Measurements from ENCODE around the gene NAA80. TPM values are rescaled to one million over a fixed set of nuclear protein-coding genes. Genes with fewer than 3 reads are reported as not detected.
"Not testable (repeated sequence)": the region's sequence is repeated elsewhere in the genome, so short reads cannot be mapped to it uniquely, and the experiment has no call there.

The NAA80 gene
- total RNA-seq, 2 donors from 2014 or later: 35.3 to 42.9 TPM

DNA sequence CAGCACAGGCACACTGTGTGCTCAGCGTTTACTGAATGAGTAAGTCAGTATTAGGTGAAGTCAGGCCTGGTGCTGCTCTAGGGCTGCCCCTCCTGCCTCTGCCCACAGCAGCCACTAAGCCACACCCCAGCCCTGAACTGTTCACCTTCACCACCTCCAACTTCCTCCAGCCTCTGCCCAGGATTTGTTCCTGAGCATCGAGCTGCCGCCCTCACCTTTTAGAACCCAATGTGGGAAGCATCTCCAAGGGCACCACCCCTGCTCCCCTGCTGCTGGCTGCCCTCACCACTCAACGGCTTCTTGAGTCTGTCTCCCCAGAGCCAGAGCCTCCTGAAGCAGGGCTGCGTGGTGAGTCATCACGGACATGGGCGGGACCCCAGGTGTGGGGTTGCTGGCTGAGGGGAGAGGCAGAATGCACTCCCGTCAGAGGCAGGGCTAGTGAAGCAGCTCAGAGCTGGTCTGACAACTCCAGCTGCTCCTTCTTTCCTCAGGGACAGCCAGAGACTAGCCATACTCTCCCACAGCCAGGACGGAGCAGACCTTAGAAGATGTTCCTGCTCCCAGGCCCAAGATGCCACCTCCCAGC, 17.5 kb upstream of the NAA80 start:
- no peaks in the 10 kb centered on the region for H3K9me3 ChIP-seq (ENCODE audit: control insufficient read depth, low read length, poor library complexity, severe bottlenecking)
- DNase-seq (peak; percentile 54 to 71 (median 63)), ATAC-seq (peak; percentile 78)
- Mint-ChIP-seq H3K4me1 (peaks cover 32% of the 10 kb centered on the region), H3K36me3 (ENCODE audit: low read depth) (no peaks in the 10 kb centered on the region), H3K27ac (peak overlapping the region; percentile 99), H3K27me3 (no peaks in the 10 kb centered on the region), H3K4me3 (peak overlapping the region; percentile 93)

GRCh38 chr3:50314816-50315215, 15.6 kb upstream of the NAA80 start:
- ATAC-seq (no peak), DNase-seq (no peak)
- H3K4me3 Mint-ChIP-seq: no peak overlapping the region
- no peaks in the 10 kb centered on the region for H3K9me3 ChIP-seq (ENCODE audit: control insufficient read depth, low read length, poor library complexity, severe bottlenecking)
- no peaks in the 10 kb centered on the region for H3K27me3 Mint-ChIP-seq
- H3K4me1 Mint-ChIP-seq: peaks cover 22% of the 10 kb centered on the region
- H3K27ac Mint-ChIP-seq: no peak overlapping the region
- no peaks in the 10 kb centered on the region for H3K36me3 Mint-ChIP-seq (ENCODE audit: low read depth)

- no peak overlapping the region for H3K4me3 Mint-ChIP-seq
- H3K36me3 Mint-ChIP-seq (ENCODE audit: low read depth): no peaks in the 10 kb centered on the region
- no peaks in the 10 kb centered on the region for H3K9me3 ChIP-seq (ENCODE audit: control insufficient read depth, low read length, poor library complexity, severe bottlenecking)
- no peak for DNase-seq
- H3K27me3 Mint-ChIP-seq: no peaks in the 10 kb centered on the region
- ATAC-seq: no peak
- no peak overlapping the region for H3K27ac Mint-ChIP-seq
- H3K4me1 Mint-ChIP-seq: peaks cover 19% of the 10 kb centered on the region
Measured at GRCh38 chr3:50314342-50314741, 15.1 kb upstream of the NAA80 start.

GRCh38 chr3:50312041-50312440, 12.8 kb upstream of the NAA80 start:
- not testable (repeated sequence) for H3K27me3 Mint-ChIP-seq; H3K9me3 ChIP-seq (ENCODE audit: control insufficient read depth, low read length, poor library complexity, severe bottlenecking); ATAC-seq; H3K4me3 Mint-ChIP-seq; H3K27ac Mint-ChIP-seq; H3K36me3 Mint-ChIP-seq (ENCODE audit: low read depth); DNase-seq
- H3K4me1 Mint-ChIP-seq: peaks cover 13% of the 10 kb centered on the region

GRCh38 chr3:50304601-50305000, 5.4 kb upstream of the NAA80 start:
- ATAC-seq: no peak
- H3K27ac Mint-ChIP-seq: no peak overlapping the region
- no peaks in the 10 kb centered on the region for H3K9me3 ChIP-seq (ENCODE audit: control insufficient read depth, low read length, poor library complexity, severe bottlenecking)
- no peak overlapping the region for H3K4me3 Mint-ChIP-seq
- peaks cover 11% of the 10 kb centered on the region for H3K4me1 Mint-ChIP-seq
- H3K27me3 Mint-ChIP-seq: no peaks in the 10 kb centered on the region
- no peaks in the 10 kb centered on the region for H3K36me3 Mint-ChIP-seq (ENCODE audit: low read depth)
- DNase-seq: no peak

DNA sequence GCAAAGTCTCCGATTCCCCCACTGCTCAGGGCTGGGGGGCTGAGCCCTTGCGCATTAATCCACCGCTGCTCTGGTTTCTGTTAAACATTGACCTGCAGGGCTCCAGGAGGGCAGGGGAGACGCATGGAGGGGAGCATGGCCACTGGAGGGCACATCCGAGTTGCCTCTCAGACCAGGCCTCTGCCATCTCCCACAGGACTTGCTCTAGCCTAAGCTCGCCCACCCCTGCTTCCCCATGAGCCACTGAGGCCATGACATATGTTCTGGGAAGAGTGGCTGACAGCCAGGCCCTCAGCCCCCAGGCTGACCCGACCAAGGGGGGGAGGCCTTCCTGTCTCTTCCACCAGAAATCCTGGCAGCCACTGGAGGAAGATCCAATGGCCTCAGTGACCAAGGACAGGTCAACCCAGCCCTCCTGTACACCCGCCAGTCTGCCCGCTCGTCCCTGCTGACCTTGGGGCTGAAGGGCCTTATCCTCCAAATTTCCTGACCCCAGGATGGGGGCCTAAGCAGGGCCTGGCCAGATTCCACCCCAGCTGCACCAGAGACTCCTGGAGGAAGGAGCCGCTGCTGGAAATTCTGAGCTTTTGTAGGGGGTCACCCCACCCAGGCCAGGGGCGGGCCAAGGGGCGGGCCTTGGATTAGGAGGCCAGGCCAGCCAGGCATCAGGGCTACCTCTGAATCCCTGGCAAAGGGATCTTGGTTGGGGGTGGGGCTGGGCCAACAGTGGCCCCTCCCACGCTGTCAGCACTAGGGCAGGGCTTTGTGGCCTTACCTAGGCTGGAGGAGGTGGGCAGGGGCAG, 4.0 kb upstream of the NAA80 start, which contains the start of gene HYAL1:
Gene HYAL1, minus strand, starts transcription at position 562 of the 803 bp plus-strand sequence. CDS start 618 bp downstream, outside the sequence.
- Mint-ChIP-seq H3K27me3 (no peaks in the 10 kb centered on the region), H3K4me1 (peaks cover 19% of the 10 kb centered on the region), H3K4me3 (no peak within 1 kb of the TSS), H3K36me3 (ENCODE audit: low read depth) (no peaks in the 10 kb centered on the region), H3K27ac (peak within 1 kb of the TSS; percentile 41)
- no peaks in the 10 kb centered on the region for H3K9me3 ChIP-seq (ENCODE audit: control insufficient read depth, low read length, poor library complexity, severe bottlenecking)
- DNase-seq (peak in 1 of 3 donors; percentile 4), ATAC-seq (no peak)

DNA sequence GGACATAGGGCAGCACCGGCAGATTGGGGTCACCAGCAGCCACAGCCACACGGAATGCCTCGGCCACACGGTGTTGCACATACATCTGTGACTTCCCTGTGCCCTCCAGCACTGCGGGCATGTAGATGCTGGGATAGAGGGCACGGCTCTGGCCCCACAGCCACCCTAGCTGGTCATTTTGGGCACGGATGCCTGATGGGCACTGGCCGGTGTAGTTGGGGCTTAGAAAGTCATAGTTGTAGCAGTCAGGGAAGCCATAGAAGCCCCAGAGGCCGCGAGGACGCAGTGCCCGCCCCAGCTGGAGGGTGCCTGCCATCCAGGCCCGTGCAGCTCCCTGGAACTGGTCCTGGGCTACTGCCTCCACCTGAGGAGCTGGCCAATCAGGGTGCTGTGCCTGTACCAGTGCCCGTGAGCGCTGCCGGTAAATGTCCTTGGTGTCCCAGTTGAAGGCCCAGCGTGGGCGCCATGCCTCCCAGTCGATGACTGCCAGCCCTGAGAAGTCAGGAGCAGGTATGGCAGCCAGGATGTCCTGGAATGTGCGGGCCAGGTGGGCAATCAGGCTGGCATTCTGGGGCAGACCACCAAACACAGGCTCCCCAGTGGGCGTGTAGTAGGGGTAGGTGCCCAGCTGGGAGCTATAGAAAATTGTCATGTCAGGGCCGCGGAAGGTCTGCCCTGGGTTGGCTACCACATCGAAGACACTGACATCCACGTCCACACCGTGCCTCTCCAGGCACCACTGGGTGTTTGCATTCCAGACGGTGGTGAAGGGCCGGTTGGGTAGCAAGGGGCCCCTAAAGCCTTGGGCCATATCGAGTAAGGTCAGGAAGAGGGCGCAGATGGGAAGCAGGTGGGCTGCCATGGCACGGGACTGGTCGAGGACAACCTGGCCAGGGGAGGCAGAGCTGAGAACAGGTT, 3.1 kb upstream of the NAA80 start:
- no peak for ATAC-seq
- no peaks in the 10 kb centered on the region for H3K36me3 Mint-ChIP-seq (ENCODE audit: low read depth)
- peak overlapping the region; percentile 41 for H3K27ac Mint-ChIP-seq
- no peak for DNase-seq
- H3K27me3 Mint-ChIP-seq: no peaks in the 10 kb centered on the region
- no peak overlapping the region for H3K4me3 Mint-ChIP-seq
- peaks cover 22% of the 10 kb centered on the region for H3K4me1 Mint-ChIP-seq
- H3K9me3 ChIP-seq (ENCODE audit: control insufficient read depth, low read length, poor library complexity, severe bottlenecking): no peaks in the 10 kb centered on the region

- peaks cover 22% of the 10 kb centered on the region for H3K4me1 Mint-ChIP-seq
- peak overlapping the region; percentile 96 for H3K4me3 Mint-ChIP-seq
- DNase-seq (no peak), ATAC-seq (no peak)
- H3K36me3 Mint-ChIP-seq (ENCODE audit: low read depth): no peaks in the 10 kb centered on the region
- peak overlapping the region; percentile 97 for H3K27ac Mint-ChIP-seq
- no peaks in the 10 kb centered on the region for H3K9me3 ChIP-seq (ENCODE audit: control insufficient read depth, low read length, poor library complexity, severe bottlenecking)
- no peaks in the 10 kb centered on the region for H3K27me3 Mint-ChIP-seq
Measured at GRCh38 chr3:50300681-50301254, 1.6 kb upstream of the NAA80 start.

DNA sequence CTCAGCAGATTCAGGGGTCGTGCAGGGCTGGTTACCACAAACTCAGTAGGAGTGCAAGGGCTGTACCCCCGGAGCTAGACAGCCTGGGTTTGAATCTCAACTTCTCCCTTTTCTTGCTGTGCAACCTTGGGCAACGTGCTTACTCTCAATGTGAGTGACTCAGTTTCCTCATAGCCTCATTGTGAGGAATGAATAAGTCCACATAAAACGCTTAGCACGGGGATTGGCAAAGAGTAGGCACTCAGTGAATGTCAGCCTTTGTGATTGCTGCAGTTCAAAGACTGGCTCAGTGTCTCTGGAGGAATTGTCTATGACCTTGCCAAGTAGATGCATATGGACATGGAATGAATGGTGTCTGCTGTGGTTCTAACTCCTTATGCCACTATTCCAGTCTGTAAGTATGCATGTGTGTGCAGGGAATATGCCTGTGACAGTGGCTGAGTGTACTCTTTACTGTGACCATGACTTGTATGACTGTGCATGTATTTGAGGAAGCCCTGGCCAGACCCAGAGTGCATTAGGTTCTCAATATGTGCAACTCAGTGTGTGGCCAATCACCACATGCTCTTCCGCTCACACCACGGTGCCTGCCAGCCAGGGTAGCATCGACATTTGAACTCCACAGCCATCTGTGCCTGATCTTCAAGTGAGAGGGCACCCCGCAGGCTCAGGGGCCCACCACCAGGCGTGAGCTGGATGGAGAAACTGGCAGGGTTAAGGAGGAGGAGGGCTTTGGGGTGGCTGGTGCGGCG, 900 bp upstream of the NAA80 start:
- DNase-seq (no peak), ATAC-seq (no peak)
- no peaks in the 10 kb centered on the region for H3K9me3 ChIP-seq (ENCODE audit: control insufficient read depth, low read length, poor library complexity, severe bottlenecking)
- Mint-ChIP-seq H3K4me3 (peak overlapping the region; percentile 96), H3K36me3 (ENCODE audit: low read depth) (no peaks in the 10 kb centered on the region), H3K27ac (peak overlapping the region; percentile 97), H3K27me3 (no peaks in the 10 kb centered on the region), H3K4me1 (peaks cover 22% of the 10 kb centered on the region)

DNA sequence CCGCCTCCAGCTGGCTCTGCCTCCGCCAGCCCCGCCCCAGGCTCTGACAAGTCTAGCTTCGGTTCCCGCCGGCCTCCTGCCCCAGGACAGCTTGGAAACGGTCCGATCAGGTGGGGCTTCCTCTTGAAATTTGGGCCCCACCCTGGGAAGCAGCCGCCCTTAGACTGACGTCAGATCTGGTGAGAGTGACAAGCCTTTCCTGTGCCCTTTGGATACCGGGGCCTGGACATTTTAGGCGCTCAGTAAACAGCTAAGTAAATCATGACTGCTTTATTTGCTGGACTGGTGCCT, 378 bp upstream of the NAA80 start:
- no peak for DNase-seq
- H3K36me3 Mint-ChIP-seq (ENCODE audit: low read depth): no peaks in the 10 kb centered on the region
- H3K27me3 Mint-ChIP-seq: no peaks in the 10 kb centered on the region
- peak overlapping the region; percentile 96 for H3K4me3 Mint-ChIP-seq
- peaks cover 22% of the 10 kb centered on the region for H3K4me1 Mint-ChIP-seq
- no peaks in the 10 kb centered on the region for H3K9me3 ChIP-seq (ENCODE audit: control insufficient read depth, low read length, poor library complexity, severe bottlenecking)
- peak overlapping the region; percentile 97 for H3K27ac Mint-ChIP-seq
- ATAC-seq: no peak

GRCh38 chr3:50297896-50298725, 1.1 kb downstream of the NAA80 start:
- Mint-ChIP-seq H3K27ac (peak overlapping the region; percentile 97), H3K4me3 (peak overlapping the region; percentile 96), H3K4me1 (peaks cover 22% of the 10 kb centered on the region), H3K27me3 (no peaks in the 10 kb centered on the region), H3K36me3 (ENCODE audit: low read depth) (no peaks in the 10 kb centered on the region)
- DNase-seq (no peak), ATAC-seq (no peak)
- H3K9me3 ChIP-seq (ENCODE audit: control insufficient read depth, low read length, poor library complexity, severe bottlenecking): no peaks in the 10 kb centered on the region

- H3K4me3 Mint-ChIP-seq: no peak overlapping the region
- H3K4me1 Mint-ChIP-seq: peaks cover 28% of the 10 kb centered on the region
- no peak for DNase-seq
Measured at GRCh38 chr3:50297384-50297775, 1.8 kb downstream of the NAA80 start.

More at GRCh38 chr3:50297384-50297775, 1.8 kb downstream of the NAA80 start:
- Mint-ChIP-seq H3K27ac (peak overlapping the region; percentile 97), H3K36me3 (ENCODE audit: low read depth) (no peaks in the 10 kb centered on the region), H3K27me3 (no peaks in the 10 kb centered on the region)
- no peak for ATAC-seq
- H3K9me3 ChIP-seq (ENCODE audit: control insufficient read depth, low read length, poor library complexity, severe bottlenecking): no peaks in the 10 kb centered on the region

Data from T-helper 17 cell (primary cell).